HG03060 (cell line): ENCODE data around the gene MYO1F.
"Not testable (repeated sequence)": the region's sequence is repeated elsewhere in the genome, so short reads cannot be mapped to it uniquely, and the experiment has no call there.

Source experiments
- ATAC-seq: cut with Tn5 transposase; IDR thresholded peaks from one replicate; pipeline ENCODE4 v1.9.1; 2021; ENCODE audit warnings: low read depth, moderate number of reproducible peaks; ENCODE audit not compliant: unreplicated experiment

MYO1F gene

GRCh38 chr19:8577247-8577646, at the start of gene MYO1F:
Gene MYO1F, minus strand, starts transcription at chr19:8577442. Its CDS starts 133 bp downstream, at chr19:8577309.
- no peak for ATAC-seq

GRCh38 chr19:8626842-8627241, 49.6 kb upstream of the MYO1F start:
- ATAC-seq: no peak

- not testable (repeated sequence) for ATAC-seq
These were observed 45.6 kb upstream of the MYO1F start for GRCh38 chr19:8622886-8623285.

- no peak for ATAC-seq
These were observed 41.5 kb upstream of the MYO1F start for GRCh38 chr19:8618751-8619150.

- no peak for ATAC-seq
These were observed 40.7 kb upstream of the MYO1F start for GRCh38 chr19:8617984-8618383.

- not testable (repeated sequence) for ATAC-seq
These were observed 40.1 kb upstream of the MYO1F start for GRCh38 chr19:8617325-8617724.

- no peak for ATAC-seq
These were observed 39.6 kb upstream of the MYO1F start for GRCh38 chr19:8616861-8617260.

GRCh38 chr19:8615813-8616596, 38.8 kb upstream of the MYO1F start:
- ATAC-seq: no peak

GRCh38 chr19:8615024-8615423, 37.8 kb upstream of the MYO1F start:
- ATAC-seq: no peak

- no peak for ATAC-seq
These were observed 37.2 kb upstream of the MYO1F start for GRCh38 chr19:8614455-8614854.

GRCh38 chr19:8612807-8613171, 35.5 kb upstream of the MYO1F start:
- ATAC-seq: no peak

- no peak for ATAC-seq
These were observed 34.9 kb upstream of the MYO1F start for GRCh38 chr19:8611877-8612806.

GRCh38 chr19:8611391-8611876, 34.2 kb upstream of the MYO1F start:
- no peak for ATAC-seq

GRCh38 chr19:8610936-8611300, 33.7 kb upstream of the MYO1F start:
- no peak for ATAC-seq

GRCh38 chr19:8610041-8610935, 33.0 kb upstream of the MYO1F start, which contains the start of gene ADAMTS10:
Gene ADAMTS10, minus strand, starts transcription at chr19:8610715. Its CDS starts 5,005 bp downstream, at chr19:8605710.
- ATAC-seq: no peak

GRCh38 chr19:8609279-8610040, 32.2 kb upstream of the MYO1F start:
- no peak for ATAC-seq

GRCh38 chr19:8608941-8609278, 31.7 kb upstream of the MYO1F start:
- no peak for ATAC-seq

- no peak for ATAC-seq
These were observed 30.1 kb upstream of the MYO1F start for GRCh38 chr19:8607386-8607785.

GRCh38 chr19:8605514-8605913, 28.3 kb upstream of the MYO1F start:
- ATAC-seq: no peak

GRCh38 chr19:8601796-8602195, 24.6 kb upstream of the MYO1F start:
- ATAC-seq: no peak
